Measurements from ENCODE around the gene SLC19A2. TPM values are rescaled to one million over a fixed set of nuclear protein-coding genes. Genes with fewer than 3 reads are reported as not detected.
A peak's percentile ranks its signal among the peaks of the same experiment; 100 is the strongest.

SLC19A2 gene
- polyA plus RNA-seq, 2 of the 4 experiments (the other 2 are of a cell fraction) = 5.2 to 13.3 TPM

- no peak for ATAC-seq
- Histone ChIP-seq H3K4me3 (no peak overlapping the region), H3K9me3 (no peaks in the 10 kb centered on the region), H3K4me2 (no peak overlapping the region), H3K4me1 (no peaks in the 10 kb centered on the region), H3K27ac (no peak overlapping the region)
- CTCF ChIA-PET = no interaction called here
- no peak for TF ChIP-seq RARB (CRISPR knock-in tag; IDR thresholded peaks at IDR 0.05)
- TF ChIP-seq ATOH8 (CRISPR knock-in tag; IDR thresholded peaks at IDR 0.05; ENCODE audit: low read depth) = no peak
- no peak for TF ChIP-seq HES2 (IDR thresholded peaks at IDR 0.05)
- TF ChIP-seq EHMT2 (IDR thresholded peaks at IDR 0.05; ENCODE audit: low read depth) = no peak
- TF ChIP-seq REST (IDR thresholded peaks at IDR 0.05) = no peak
- WGBS (ENCODE audit: missing lambda C conversion rate) = 37% methylated on average over 1 of the region's 1 CpG
- POLR2A ChIA-PET = no interaction called here
- no peak for FAIRE-seq
- no peak for DNase-seq (ENCODE audit: low read depth in 1 of 2, low spot score in 1 of 2)
These were observed 7.5 kb upstream of the SLC19A2 start for GRCh38 chr1:169493251-169493650.

- Histone ChIP-seq H3K4me3 (no peak overlapping the region), H3K9me3 (no peaks in the 10 kb centered on the region), H3K4me2 (no peak overlapping the region), H3K4me1 (peaks cover 3% of the 10 kb centered on the region; the same call in 2 of the 3 replicates), H3K27ac (no peak overlapping the region)
- no peak for TF ChIP-seq FOSL2 (IDR thresholded peaks at IDR 0.05)
- no peak for TF ChIP-seq FOSL2 (CRISPR knock-in tag; IDR thresholded peaks at IDR 0.05)
- TF ChIP-seq ELK1 (IDR thresholded peaks at IDR 0.05; ENCODE audit: low read depth, low read length) = no peak
- TF ChIP-seq FOXS1 (CRISPR knock-in tag; IDR thresholded peaks at IDR 0.05) = no peak
- no peak for TF ChIP-seq JUN (IDR thresholded peaks at IDR 0.05)
- TF ChIP-seq HES2 (IDR thresholded peaks at IDR 0.05) = no peak
- TF ChIP-seq BHLHE40 (IDR thresholded peaks at IDR 0.05; ENCODE audit: low read depth, low read length) = no peak
- no peak for TF ChIP-seq KDM1A (IDR thresholded peaks at IDR 0.05; ENCODE audit: low read depth)
- no peak for TF ChIP-seq EHF (CRISPR knock-in tag; IDR thresholded peaks at IDR 0.05)
- TF ChIP-seq JUNB (IDR thresholded peaks at IDR 0.05) = no peak
- no peak for TF ChIP-seq TP53 (CRISPR knock-in tag; IDR thresholded peaks at IDR 0.05)
- no peak for TF ChIP-seq POLR2AphosphoS2 (conservative IDR thresholded peaks at IDR 0.05; ENCODE audit: low read length)
- ChIA-PET POLR2A (no interaction called here), CTCF (no interaction called here)
- ATAC-seq (0 out of 6 replicates have a peak, but pooled peaks of 1 of the 2 experiments have one; percentile 19), DNase-seq (ENCODE audit: low read depth in 1 of 2, low spot score in 1 of 2) (no peak), FAIRE-seq (no peak)
- WGBS (ENCODE audit: missing lambda C conversion rate) = 66% methylated on average over 3 of the region's 3 CpGs
These were observed 6.1 kb upstream of the SLC19A2 start for GRCh38 chr1:169491845-169492281.

GRCh38 chr1:169488157-169488556 is 2.4 kb upstream of the SLC19A2 start:
- no peak overlapping the region for H3K4me2 ChIP-seq
- no peak for TF ChIP-seq MAFK (IDR thresholded peaks at IDR 0.05; ENCODE audit: partially characterized antibody)
- TF ChIP-seq FOSB (CRISPR knock-in tag; IDR thresholded peaks at IDR 0.05) = no peak
- no peak for TF ChIP-seq EHMT2 (IDR thresholded peaks at IDR 0.05; ENCODE audit: low read depth)
- TF ChIP-seq CHD4 (IDR thresholded peaks at IDR 0.05; ENCODE audit: borderline replicate concordance) = no peak
- no peak for TF ChIP-seq RARB (CRISPR knock-in tag; IDR thresholded peaks at IDR 0.05)
- no peak for TF ChIP-seq NPAS2 (CRISPR knock-in tag; IDR thresholded peaks at IDR 0.05; ENCODE audit: borderline replicate concordance)
- no peak for TF ChIP-seq KDM1A (IDR thresholded peaks at IDR 0.05; ENCODE audit: low read depth)
- TF ChIP-seq USF2 (IDR thresholded peaks at IDR 0.05) = no peak
- TF ChIP-seq JUNB (IDR thresholded peaks at IDR 0.05) = no peak
- no peak for TF ChIP-seq ATOH8 (CRISPR knock-in tag; IDR thresholded peaks at IDR 0.05; ENCODE audit: low read depth)
- no peak for TF ChIP-seq NR3C1 (IDR thresholded peaks at IDR 0.05)
- TF ChIP-seq SREBF2 (IDR thresholded peaks at IDR 0.05) = no peak
- no peak for TF ChIP-seq CEBPB (IDR thresholded peaks at IDR 0.05)
- TF ChIP-seq GATA3 (IDR thresholded peaks at IDR 0.05; ENCODE audit: borderline replicate concordance) = no peak
- TF ChIP-seq ZNF302 (CRISPR knock-in tag; IDR thresholded peaks at IDR 0.05) = no peak

More at GRCh38 chr1:169488157-169488556, 2.4 kb upstream of the SLC19A2 start:
- POLR2A ChIA-PET = no interaction called here
- ATAC-seq (no peak), DNase-seq (ENCODE audit: low read depth in 1 of 2, low spot score in 1 of 2) (no peak), FAIRE-seq (no peak)
- Histone ChIP-seq H3K27ac (no peak overlapping the region; a peak in 1 of 6 replicates), H3K4me1 (peaks cover 18% of the 10 kb centered on the region; the same call in 2 of the 3 replicates), H3K4me3 (no peak overlapping the region), H3K9me3 (no peaks in the 10 kb centered on the region)
- WGBS (ENCODE audit: missing lambda C conversion rate) = 88% methylated on average over 4 of the region's 4 CpGs
- CTCF ChIA-PET = no interaction called here

Data from A549 (cell line).